ENCODE data around the gene ANKH. TPM values are rescaled to one million over a fixed set of nuclear protein-coding genes. Genes with fewer than 3 reads are reported as not detected.

The ANKH gene
- total RNA-seq, 1 experiment from 2014 or later: 81.4 TPM

- no peaks in the 10 kb centered on the region for H4K20me1 ChIP-seq (ENCODE audit: insufficient read depth)
- no peak for DNase-seq
- H3F3A ChIP-seq (ENCODE audit: insufficient read depth, low read depth): no peaks in the 10 kb centered on the region
- CTCF ChIA-PET: no interaction called here
- no peaks in the 10 kb centered on the region for H3K9me3 ChIP-seq (ENCODE audit: insufficient read depth, low read depth)
- H3K9me2 ChIP-seq (ENCODE audit: insufficient read depth): no peaks in the 10 kb centered on the region
- H3K27ac ChIP-seq: no peak overlapping the region
- peaks cover 18% of the 10 kb centered on the region; the same call in 1 of the 2 replicates for H3K27me3 ChIP-seq (ENCODE audit: insufficient read depth, low read depth)
- no peak overlapping the region for H3K4me3 ChIP-seq
- no peaks in the 10 kb centered on the region for H3K36me3 ChIP-seq (ENCODE audit: low read depth)
- H3K4me2 ChIP-seq: no peak overlapping the region
- H3K4me1 ChIP-seq (replicated peaks; ENCODE audit: insufficient read depth): no peaks in the 10 kb centered on the region
- no peak for TF ChIP-seq EZH2 (IDR thresholded peaks at IDR 0.05; ENCODE audit: low read depth)
- no peak for TF ChIP-seq CTCF (conservative IDR thresholded peaks at IDR 0.05)
- no TSS peak for BruUV-seq (replicated peaks)
- H3K79me2 ChIP-seq (ENCODE audit: low read depth): no peaks in the 10 kb centered on the region
- no peak overlapping the region for H2AFZ ChIP-seq
- POLR2A ChIA-PET (ENCODE audit: unreplicated experiment): no interaction called here
- intact Hi-C loops (cut with micrococcal nuclease; ENCODE audit: unreplicated experiment): no loop called here
These were observed 123.2 kb downstream of the ANKH start for GRCh38 chr5:14748180-14748900.

GRCh38 chr5:14745753-14746152, 125.8 kb downstream of the ANKH start:
- no peaks in the 10 kb centered on the region for H3K79me2 ChIP-seq (ENCODE audit: low read depth)
- no peaks in the 10 kb centered on the region for H3K9me3 ChIP-seq (ENCODE audit: insufficient read depth, low read depth)
- no peaks in the 10 kb centered on the region for H3K4me1 ChIP-seq (replicated peaks; ENCODE audit: insufficient read depth)
- DNase-seq: no peak
- intact Hi-C loops (cut with micrococcal nuclease; ENCODE audit: unreplicated experiment): no loop called here
- no peak overlapping the region for H3K4me3 ChIP-seq
- TF ChIP-seq CTCF (conservative IDR thresholded peaks at IDR 0.05): no peak
- H2AFZ ChIP-seq: no peak overlapping the region
- ChIA-PET POLR2A (ENCODE audit: unreplicated experiment) (no interaction called here), CTCF (no interaction called here)
- no peak overlapping the region for H3K4me2 ChIP-seq
- no peak overlapping the region for H3K27ac ChIP-seq
- H3F3A ChIP-seq (ENCODE audit: insufficient read depth, low read depth): no peaks in the 10 kb centered on the region
- H3K9me2 ChIP-seq (ENCODE audit: insufficient read depth): no peaks in the 10 kb centered on the region
- H3K27me3 ChIP-seq (ENCODE audit: insufficient read depth, low read depth): peaks cover 14% of the 10 kb centered on the region; the same call in 1 of the 2 replicates
- no TSS peak for BruUV-seq (replicated peaks)
- H4K20me1 ChIP-seq (ENCODE audit: insufficient read depth): no peaks in the 10 kb centered on the region
- no peaks in the 10 kb centered on the region for H3K36me3 ChIP-seq (ENCODE audit: low read depth)

- POLR2A ChIA-PET (ENCODE audit: unreplicated experiment): no interaction called here
These were observed 126.4 kb downstream of the ANKH start for GRCh38 chr5:14745188-14745563.

More at GRCh38 chr5:14745188-14745563, 126.4 kb downstream of the ANKH start:
- BruUV-seq (replicated peaks): no TSS peak
- Histone ChIP-seq H3F3A (ENCODE audit: insufficient read depth, low read depth) (no peaks in the 10 kb centered on the region), H3K4me2 (no peak overlapping the region), H3K4me1 (replicated peaks; ENCODE audit: insufficient read depth) (no peaks in the 10 kb centered on the region), H3K27ac (no peak overlapping the region), H3K36me3 (ENCODE audit: low read depth) (no peaks in the 10 kb centered on the region), H3K79me2 (ENCODE audit: low read depth) (no peaks in the 10 kb centered on the region), H3K4me3 (no peak overlapping the region), H4K20me1 (ENCODE audit: insufficient read depth) (no peaks in the 10 kb centered on the region), H3K9me2 (ENCODE audit: insufficient read depth) (no peaks in the 10 kb centered on the region), H3K9me3 (ENCODE audit: insufficient read depth, low read depth) (no peaks in the 10 kb centered on the region), H3K27me3 (ENCODE audit: insufficient read depth, low read depth) (peaks cover 10% of the 10 kb centered on the region; the same call in 1 of the 2 replicates), H2AFZ (no peak overlapping the region)
- CTCF ChIA-PET: no interaction called here
- intact Hi-C loops (cut with micrococcal nuclease; ENCODE audit: unreplicated experiment): no loop called here
- DNase-seq: no peak
- TF ChIP-seq CTCF (conservative IDR thresholded peaks at IDR 0.05) (no peak), EZH2 (IDR thresholded peaks at IDR 0.05; ENCODE audit: low read depth) (no peak)
